Stimulated activated CD8-positive, alpha-beta memory T cell treated with anti-CD3 and anti-CD28 coated beads, Interleukin-15, amount 100 ng/mL, for 4 hours (primary cell): ENCODE data around the gene PIP5KL1.

Experiments used
- DNase-seq, 2 donors: peaks; one replicate each; pipeline ENCODE4 v3.0.0-alpha.2; 2020; ENCODE audit warnings: low read depth in 2 of 2

The PIP5KL1 gene

DNA sequence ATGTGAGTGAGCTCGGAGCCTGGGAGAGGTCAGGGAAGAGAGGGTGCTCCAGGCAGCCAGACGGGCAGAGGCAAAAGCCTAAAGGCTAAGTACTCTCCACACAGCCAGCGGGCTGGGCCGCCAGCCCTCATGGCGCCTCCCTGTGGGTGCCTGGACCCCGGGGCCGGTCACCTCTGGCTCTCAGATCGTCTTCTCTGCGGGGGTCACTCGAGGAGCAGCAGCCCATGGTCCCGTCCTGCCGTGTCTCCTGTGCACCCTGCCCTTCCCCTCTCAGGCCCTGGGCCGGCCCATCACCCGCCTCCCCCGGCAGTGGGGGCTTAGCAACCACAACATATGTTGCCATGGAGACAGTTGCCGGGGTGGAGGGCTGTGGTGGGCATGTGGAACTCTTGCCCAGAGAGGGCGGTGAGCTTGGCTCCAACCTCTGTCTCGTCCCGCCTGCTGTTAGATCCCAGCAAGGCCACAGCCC is 57.3 kb downstream of the PIP5KL1 start:
- DNase-seq: no peak

DNA sequence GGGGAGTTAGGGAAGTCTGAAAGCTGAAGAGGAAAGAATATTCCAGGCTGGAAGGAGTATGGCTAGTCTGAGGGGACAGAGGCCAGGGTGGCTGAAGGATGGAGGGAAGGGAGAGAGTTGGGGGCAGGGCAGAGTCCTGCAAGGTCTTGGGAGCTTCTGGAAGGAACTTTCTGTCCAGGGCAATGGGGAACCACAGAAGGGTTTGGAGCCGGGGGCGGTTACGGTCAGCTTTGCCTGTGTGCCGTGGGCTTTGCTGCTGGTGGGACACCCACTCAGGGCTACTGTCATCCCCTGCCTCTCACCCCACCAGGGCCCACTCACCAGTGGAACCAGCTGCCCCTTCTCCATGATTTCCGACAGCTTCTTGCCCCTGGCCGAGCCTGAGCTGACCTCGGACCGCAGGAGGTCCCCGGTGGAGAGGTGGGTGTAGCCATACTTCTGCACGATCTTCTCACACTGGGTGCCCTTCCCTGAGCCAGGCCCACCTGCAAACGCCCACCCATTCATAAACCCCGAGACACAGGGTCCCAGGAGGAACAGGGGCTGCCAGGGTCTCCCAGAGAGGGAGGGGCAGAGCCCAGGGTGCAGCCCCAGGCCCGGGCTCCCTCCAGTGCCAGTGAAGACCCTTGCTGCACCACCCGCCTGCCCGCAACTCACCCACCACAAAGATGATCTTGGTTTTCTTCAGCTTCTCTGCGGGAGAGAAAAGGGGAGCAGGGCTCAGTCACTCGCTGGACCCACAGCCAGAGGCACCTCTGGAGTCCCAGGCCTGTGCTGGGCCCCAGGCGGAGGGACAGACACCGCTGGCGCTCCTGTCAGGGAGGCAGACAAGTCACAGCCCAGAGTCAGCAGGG is 58.0 kb downstream of the PIP5KL1 start:
- DNase-seq: no peak

DNA sequence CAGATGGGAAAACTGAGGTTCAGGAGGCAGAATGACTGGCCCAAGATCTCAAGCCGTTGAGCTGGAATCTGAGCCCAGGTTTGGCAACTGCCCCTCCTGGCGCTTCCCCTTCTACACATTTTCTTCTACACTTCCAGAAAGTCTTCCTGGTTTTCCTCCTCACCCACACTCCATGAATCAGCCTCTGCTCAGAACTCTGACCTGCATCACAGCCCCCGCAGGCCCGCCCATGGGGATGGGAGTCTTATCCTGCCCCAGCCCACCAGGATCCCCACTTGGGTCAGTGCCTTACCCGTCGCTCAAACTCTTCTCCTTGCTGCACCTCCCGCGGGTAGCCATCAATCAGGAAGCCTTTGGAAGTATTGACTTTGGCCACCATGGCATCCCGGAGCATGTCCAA is 59.0 kb downstream of the PIP5KL1 start:
- DNase-seq: no peak

DNA sequence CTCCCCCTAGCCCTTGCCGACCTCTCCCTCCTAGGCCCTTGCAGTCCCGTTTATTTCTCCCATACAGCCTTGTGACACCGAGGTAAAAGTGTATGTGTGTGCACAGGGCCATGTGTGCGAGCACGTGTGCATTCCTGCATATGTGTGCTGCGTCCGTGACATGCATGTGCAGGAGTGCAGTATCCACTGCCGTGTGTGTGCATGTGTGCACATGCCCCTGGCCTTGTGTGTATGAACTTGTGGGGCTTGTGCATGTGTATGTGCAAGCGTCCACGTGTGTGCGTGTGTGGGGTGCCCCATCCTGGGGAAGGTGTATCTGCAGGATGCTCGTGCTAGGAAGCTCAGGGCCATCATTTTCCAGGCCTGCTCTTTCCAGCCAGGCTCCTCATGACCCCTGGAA is 59.7 kb downstream of the PIP5KL1 start:
- no peak for DNase-seq
